C4-2B (cell line): ENCODE results near the gene FIP1L1.

Experiments used
- ZFX ChIP-seq: fragments of 450-650 bp; IDR thresholded peaks from 2 replicates; pipeline ENCODE4 v1.6.1; 2017
- TF ChIP-seq, protein P1 (sequence below): fragments of 450-650 bp; conservative IDR thresholded peaks from 2 replicates; pipeline ENCODE4 v1.5.1; 2017; ENCODE audit warnings: mild to moderate bottlenecking

DNA sequence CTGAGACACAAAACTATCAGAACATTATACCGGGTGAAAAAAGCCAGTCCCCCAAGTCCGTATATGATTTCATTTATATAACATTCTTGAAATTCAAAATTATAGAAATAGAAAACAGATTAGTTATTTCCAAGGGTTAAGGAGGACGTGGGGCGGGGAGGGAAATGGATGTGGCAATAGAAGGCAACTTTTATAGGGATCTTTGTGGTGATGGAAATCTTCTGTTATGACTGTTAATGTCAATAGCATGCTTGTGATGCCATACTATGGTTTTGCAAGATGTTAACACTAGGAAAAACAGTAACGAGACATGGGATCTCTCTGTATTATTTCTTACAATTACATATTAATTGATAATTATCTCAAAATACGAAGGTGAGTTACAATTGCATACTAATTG, 117.4 kb downstream of the FIP1L1 start:
- TF ChIP-seq, protein P1, sequence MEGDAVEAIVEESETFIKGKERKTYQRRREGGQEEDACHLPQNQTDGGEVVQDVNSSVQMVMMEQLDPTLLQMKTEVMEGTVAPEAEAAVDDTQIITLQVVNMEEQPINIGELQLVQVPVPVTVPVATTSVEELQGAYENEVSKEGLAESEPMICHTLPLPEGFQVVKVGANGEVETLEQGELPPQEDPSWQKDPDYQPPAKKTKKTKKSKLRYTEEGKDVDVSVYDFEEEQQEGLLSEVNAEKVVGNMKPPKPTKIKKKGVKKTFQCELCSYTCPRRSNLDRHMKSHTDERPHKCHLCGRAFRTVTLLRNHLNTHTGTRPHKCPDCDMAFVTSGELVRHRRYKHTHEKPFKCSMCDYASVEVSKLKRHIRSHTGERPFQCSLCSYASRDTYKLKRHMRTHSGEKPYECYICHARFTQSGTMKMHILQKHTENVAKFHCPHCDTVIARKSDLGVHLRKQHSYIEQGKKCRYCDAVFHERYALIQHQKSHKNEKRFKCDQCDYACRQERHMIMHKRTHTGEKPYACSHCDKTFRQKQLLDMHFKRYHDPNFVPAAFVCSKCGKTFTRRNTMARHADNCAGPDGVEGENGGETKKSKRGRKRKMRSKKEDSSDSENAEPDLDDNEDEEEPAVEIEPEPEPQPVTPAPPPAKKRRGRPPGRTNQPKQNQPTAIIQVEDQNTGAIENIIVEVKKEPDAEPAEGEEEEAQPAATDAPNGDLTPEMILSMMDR = no peak
- no peak for TF ChIP-seq ZFX
